ENCODE data around the gene CEACAM16. TPM values are rescaled to one million over a fixed set of nuclear protein-coding genes. Genes with fewer than 3 reads are reported as not detected.

The CEACAM16 gene
- total RNA-seq, 1 experiment from 2014 or later = not detected

GRCh38 chr19:44735011-44735410 is 36.1 kb downstream of the CEACAM16 start (continued):
- no peak for TF ChIP-seq REST (IDR thresholded peaks at IDR 0.05; ENCODE audit: low read depth)
- no peak for TF ChIP-seq ZFX (IDR thresholded peaks at IDR 0.05)
- TF ChIP-seq CTCF (IDR thresholded peaks at IDR 0.05 in 2 of 3, conservative IDR thresholded peaks at IDR 0.05 in 1 of 3; ENCODE audit: borderline replicate concordance in 1 of 3, insufficient read depth in 1 of 3, low read depth in 2 of 3, low read length in 2 of 3) = no peak
- TF ChIP-seq TCF7L2 (IDR thresholded peaks at IDR 0.05; ENCODE audit: borderline replicate concordance, extremely low read depth, insufficient read depth, insufficient read length) = no peak
- no peak for TF ChIP-seq CEBPB (IDR thresholded peaks at IDR 0.05; ENCODE audit: low read depth)
- no peak for TF ChIP-seq RAD21 (IDR thresholded peaks at IDR 0.05; ENCODE audit: low read depth)

GRCh38 chr19:44737238-44738071 is 38.5 kb downstream of the CEACAM16 start:
- ChIA-PET RAD21 (ENCODE audit: low non-redundant PET in 1 of 2, low total read pairs in 2 of 2, uncharacterized antibody in 2 of 2, unreplicated experiment in 2 of 2) (no interaction called here), POLR2A (interaction anchor here (1.5 kb wide), 1 partner anchor 35 kb away, joined by 4 read pairs; no protein-coding TSS in a partner anchor), CTCF (interaction anchor here (2.0 kb wide), 1 partner anchor 34 kb away, joined by 8 read pairs; no protein-coding TSS in a partner anchor)
- no peak for ATAC-seq
- Histone ChIP-seq H2AFZ (ENCODE audit: low read depth, low read length, poor library complexity, severe bottlenecking) (no peak overlapping the region), H3K4me3 (replicated peaks in 1 of 2; ENCODE audit: low read depth in 1 of 2, low read length in 2 of 2) (no peak overlapping the region), H3K27me3 (ENCODE audit: insufficient read depth, low read length) (no peaks in the 10 kb centered on the region), H3K79me2 (ENCODE audit: insufficient read depth, low read length) (no peaks in the 10 kb centered on the region), H3K9me2 (ENCODE audit: insufficient read depth) (no peaks in the 10 kb centered on the region), H3K27ac (ENCODE audit: low read depth, low read length) (no peak overlapping the region; the same call in 1 of the 2 replicates), H3K36me3 (ENCODE audit: control insufficient read depth in 1 of 2, insufficient read depth in 2 of 2, low read length in 2 of 2) (no peaks in the 10 kb centered on the region), H3K9me3 (ENCODE audit: control insufficient read depth in 1 of 2, insufficient read depth in 1 of 2, low read depth in 1 of 2, low read length in 2 of 2) (no peaks in the 10 kb centered on the region), H4K20me1 (ENCODE audit: insufficient read depth) (no peaks in the 10 kb centered on the region), H3K4me1 (ENCODE audit: control insufficient read depth in 1 of 2, insufficient read depth in 2 of 2, low read length in 2 of 2) (peaks cover 64 to 79% of the 10 kb centered on the region in 2 experiments), H3K9ac (ENCODE audit: low read length) (no peak overlapping the region), H3K4me2 (ENCODE audit: low read length) (peak overlapping the region; percentile 16; the same call in 1 of the 2 replicates)
- no peak for DNase-seq (ENCODE audit: low read depth, low spot score)
- intact Hi-C loops (cut with micrococcal nuclease) = no loop called here
- BruUV-seq (replicated peaks) = no TSS peak
- no peak for TF ChIP-seq REST (IDR thresholded peaks at IDR 0.05; ENCODE audit: low read depth)
- no peak for TF ChIP-seq EZH2phosphoT487 (IDR thresholded peaks at IDR 0.05; ENCODE audit: borderline replicate concordance)
- no peak for TF ChIP-seq POLR2AphosphoS5 (IDR thresholded peaks at IDR 0.05; ENCODE audit: low read depth, low read length)
- TF ChIP-seq EZH2 (IDR thresholded peaks at IDR 0.05) = no peak
- no peak for TF ChIP-seq CEBPB (IDR thresholded peaks at IDR 0.05; ENCODE audit: low read depth)
- no peak for TF ChIP-seq EGR1 (IDR thresholded peaks at IDR 0.05; ENCODE audit: low read depth)
- TF ChIP-seq MAX (IDR thresholded peaks at IDR 0.05) = no peak
- TF ChIP-seq CBX3 (IDR thresholded peaks at IDR 0.05; ENCODE audit: low read depth) = no peak
- no peak for TF ChIP-seq POLR2A (IDR thresholded peaks at IDR 0.05; ENCODE audit: borderline replicate concordance, extremely low read depth, insufficient read depth, insufficient read length)
- no peak for TF ChIP-seq JUND (IDR thresholded peaks at IDR 0.05)
- no peak for TF ChIP-seq TCF7L2 (IDR thresholded peaks at IDR 0.05; ENCODE audit: borderline replicate concordance, extremely low read depth, insufficient read depth, insufficient read length)

Data from HCT116 (cell line).